ENCODE data around the gene TMC5.
"Not testable (repeated sequence)": the region's sequence is repeated elsewhere in the genome, so short reads cannot be mapped to it uniquely, and the experiment has no call there.

The TMC5 gene

GRCh38 chr16:19410435-19411171 lies 7.1 kb upstream of the TMC5 start:
- DNase-seq = no peak

GRCh38 chr16:19411298-19411697 lies 6.4 kb upstream of the TMC5 start:
- no peak for DNase-seq

- not testable (repeated sequence) for DNase-seq
These were observed 5.6 kb upstream of the TMC5 start for GRCh38 chr16:19412055-19412454.

GRCh38 chr16:19415461-19415860 lies 2.2 kb upstream of the TMC5 start:
- no peak for DNase-seq

GRCh38 chr16:19415918-19416317 lies 1.8 kb upstream of the TMC5 start:
- DNase-seq = no peak

GRCh38 chr16:19418200-19418599 lies 517 bp downstream of the TMC5 start:
- no peak for DNase-seq

GRCh38 chr16:19419698-19420075 lies 2.0 kb downstream of the TMC5 start:
- DNase-seq = no peak

- no peak for DNase-seq
These were observed 6.8 kb downstream of the TMC5 start for GRCh38 chr16:19424478-19424877.

- no peak for DNase-seq
These were observed 12.7 kb downstream of the TMC5 start for GRCh38 chr16:19430345-19430744.

GRCh38 chr16:19431636-19432340 lies 14.1 kb downstream of the TMC5 start:
- DNase-seq = no peak

- no peak for DNase-seq
These were observed 14.7 kb downstream of the TMC5 start for GRCh38 chr16:19432429-19432828.

- DNase-seq = no peak
These were observed 16.9 kb downstream of the TMC5 start for GRCh38 chr16:19434584-19434983.

- no peak for DNase-seq
These were observed 18.9 kb downstream of the TMC5 start for GRCh38 chr16:19436540-19436939.

- DNase-seq = no peak
These were observed 19.6 kb downstream of the TMC5 start for GRCh38 chr16:19437280-19437679.

- DNase-seq = no peak
These were observed 21.1 kb downstream of the TMC5 start for GRCh38 chr16:19438739-19439138.

GRCh38 chr16:19439483-19439882 lies 21.8 kb downstream of the TMC5 start:
- no peak for DNase-seq

- DNase-seq = no peak
These were observed 26.0 kb downstream of the TMC5 start for GRCh38 chr16:19443659-19444058.

- DNase-seq = no peak
These were observed 28.7 kb downstream of the TMC5 start for GRCh38 chr16:19446300-19446846.

- no peak for DNase-seq
These were observed 29.2 kb downstream of the TMC5 start for GRCh38 chr16:19446886-19447285.

- DNase-seq = no peak
These were observed 32.5 kb downstream of the TMC5 start for GRCh38 chr16:19450186-19450585.

GRCh38 chr16:19458722-19459379 lies 41.2 kb downstream of the TMC5 start:
- DNase-seq = no peak

GRCh38 chr16:19460397-19460796 lies 42.7 kb downstream of the TMC5 start:
- no peak for DNase-seq

- no peak for DNase-seq
These were observed 46.0 kb downstream of the TMC5 start for GRCh38 chr16:19463468-19464315.

All from stimulated activated CD4-positive, alpha-beta T cell treated with anti-CD3 and anti-CD28 coated beads, Interleukin-4, amount 100 ng/mL, for 1 hour (primary cell).